Measurements from ENCODE around the gene HMGN1.

HMGN1 gene

GRCh38 chr21:39321424-39321823, 27.5 kb downstream of the HMGN1 start:
- no peak for TF ChIP-seq CTCF (IDR thresholded peaks at IDR 0.05)

GRCh38 chr21:39319814-39320332, 29.0 kb downstream of the HMGN1 start:
- no peak for TF ChIP-seq CTCF (IDR thresholded peaks at IDR 0.05)

GRCh38 chr21:39319251-39319756, 29.6 kb downstream of the HMGN1 start:
- no peak for TF ChIP-seq CTCF (IDR thresholded peaks at IDR 0.05)

- no peak for TF ChIP-seq CTCF (IDR thresholded peaks at IDR 0.05)
Observed at GRCh38 chr21:39318091-39318959, 30.6 kb downstream of the HMGN1 start.

GRCh38 chr21:39317134-39318090, 31.5 kb downstream of the HMGN1 start:
- no peak for TF ChIP-seq CTCF (IDR thresholded peaks at IDR 0.05)

GRCh38 chr21:39316729-39317128, 32.2 kb downstream of the HMGN1 start:
- no peak for TF ChIP-seq CTCF (IDR thresholded peaks at IDR 0.05)
